ENCODE results near the gene SIGLEC11.

- TF ChIP-seq, protein P1, sequence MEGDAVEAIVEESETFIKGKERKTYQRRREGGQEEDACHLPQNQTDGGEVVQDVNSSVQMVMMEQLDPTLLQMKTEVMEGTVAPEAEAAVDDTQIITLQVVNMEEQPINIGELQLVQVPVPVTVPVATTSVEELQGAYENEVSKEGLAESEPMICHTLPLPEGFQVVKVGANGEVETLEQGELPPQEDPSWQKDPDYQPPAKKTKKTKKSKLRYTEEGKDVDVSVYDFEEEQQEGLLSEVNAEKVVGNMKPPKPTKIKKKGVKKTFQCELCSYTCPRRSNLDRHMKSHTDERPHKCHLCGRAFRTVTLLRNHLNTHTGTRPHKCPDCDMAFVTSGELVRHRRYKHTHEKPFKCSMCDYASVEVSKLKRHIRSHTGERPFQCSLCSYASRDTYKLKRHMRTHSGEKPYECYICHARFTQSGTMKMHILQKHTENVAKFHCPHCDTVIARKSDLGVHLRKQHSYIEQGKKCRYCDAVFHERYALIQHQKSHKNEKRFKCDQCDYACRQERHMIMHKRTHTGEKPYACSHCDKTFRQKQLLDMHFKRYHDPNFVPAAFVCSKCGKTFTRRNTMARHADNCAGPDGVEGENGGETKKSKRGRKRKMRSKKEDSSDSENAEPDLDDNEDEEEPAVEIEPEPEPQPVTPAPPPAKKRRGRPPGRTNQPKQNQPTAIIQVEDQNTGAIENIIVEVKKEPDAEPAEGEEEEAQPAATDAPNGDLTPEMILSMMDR (conservative IDR thresholded peaks at IDR 0.05; ENCODE audit: low read length) = no peak
- no peak for TF ChIP-seq EZH2phosphoT487 (IDR thresholded peaks at IDR 0.05; ENCODE audit: borderline replicate concordance, low read depth, low read length)
These were observed 8.5 kb downstream of the SIGLEC11 start for GRCh38 chr19:49952479-49952836.

All from OCI-LY7 (cell line).